ENCODE results near the gene TMEM9B. TPM values are rescaled to one million over a fixed set of nuclear protein-coding genes. Genes with fewer than 3 reads are reported as not detected.

Gene TMEM9B
- polyA plus RNA-seq, 1 of the 3 experiments (the other 2 are of a cell fraction): 21.8 TPM

DNA sequence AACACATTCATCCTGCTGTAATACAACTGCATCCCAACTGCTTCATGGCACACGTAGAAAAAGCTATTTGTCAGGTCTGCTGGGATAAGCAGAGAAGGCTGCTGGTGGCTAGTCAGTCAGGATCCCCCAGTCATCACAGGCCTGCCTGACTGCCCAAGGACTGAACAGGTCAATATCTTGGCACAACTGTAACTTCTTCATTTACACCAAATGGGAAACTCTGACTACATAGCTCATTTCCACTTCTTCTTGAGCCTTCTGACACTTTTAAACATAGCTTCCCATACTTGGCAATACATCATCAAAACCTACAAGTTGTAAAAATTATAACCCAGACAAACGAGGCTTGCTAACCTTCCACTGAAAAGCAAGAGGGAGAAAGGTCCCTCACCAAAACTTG lies 2.8 kb downstream of the TMEM9B start:
- POLR2A ChIA-PET: no interaction called here
- no peak overlapping the region for H3K4me3 ChIP-seq (ENCODE audit: low read depth in 2 of 2, low read length in 1 of 2)
- H3K27me3 ChIP-seq (ENCODE audit: insufficient read depth): no peaks in the 10 kb centered on the region
- H3K9me3 ChIP-seq: no peaks in the 10 kb centered on the region
- H3K9me2 ChIP-seq: no peaks in the 10 kb centered on the region
- DNase-seq: no peak
- peaks cover 73% of the 10 kb centered on the region for H3K79me2 ChIP-seq (ENCODE audit: insufficient read depth)
- H3K4me1 ChIP-seq (ENCODE audit: control insufficient read depth in 1 of 2, insufficient read depth in 2 of 2, low read depth in 1 of 2, low read length in 1 of 2): peaks cover 12 to 13% of the 10 kb centered on the region in 2 experiments; a peak in 3 of 4 replicates
- WGBS (ENCODE audit: low lambda C conversion rate): 76% methylated on average over 2 of the region's 2 CpGs
- H3K27ac ChIP-seq (ENCODE audit: low read depth in 2 of 2, low read length in 1 of 2): no peak overlapping the region
- H3F3A ChIP-seq (replicated peaks; ENCODE audit: insufficient read depth): peaks cover 5% of the 10 kb centered on the region
- no peak overlapping the region for H3K9ac ChIP-seq
- no peak overlapping the region for H2AFZ ChIP-seq (ENCODE audit: low read depth)
- no peaks in the 10 kb centered on the region for H4K20me1 ChIP-seq (ENCODE audit: insufficient read depth)
- CTCF ChIA-PET: interaction anchor here (0.9 to 1.3 kb wide), 4 partner anchors 46 to 545 kb away, joined by 3 to 4 read pairs (median 4); no protein-coding TSS in a partner anchor
- no peak for TF ChIP-seq GATA2 (CRISPR knock-in tag; IDR thresholded peaks at IDR 0.05)
- no peak for TF ChIP-seq FOXM1 (IDR thresholded peaks at IDR 0.05; ENCODE audit: low read depth)
- TF ChIP-seq, protein P1, sequence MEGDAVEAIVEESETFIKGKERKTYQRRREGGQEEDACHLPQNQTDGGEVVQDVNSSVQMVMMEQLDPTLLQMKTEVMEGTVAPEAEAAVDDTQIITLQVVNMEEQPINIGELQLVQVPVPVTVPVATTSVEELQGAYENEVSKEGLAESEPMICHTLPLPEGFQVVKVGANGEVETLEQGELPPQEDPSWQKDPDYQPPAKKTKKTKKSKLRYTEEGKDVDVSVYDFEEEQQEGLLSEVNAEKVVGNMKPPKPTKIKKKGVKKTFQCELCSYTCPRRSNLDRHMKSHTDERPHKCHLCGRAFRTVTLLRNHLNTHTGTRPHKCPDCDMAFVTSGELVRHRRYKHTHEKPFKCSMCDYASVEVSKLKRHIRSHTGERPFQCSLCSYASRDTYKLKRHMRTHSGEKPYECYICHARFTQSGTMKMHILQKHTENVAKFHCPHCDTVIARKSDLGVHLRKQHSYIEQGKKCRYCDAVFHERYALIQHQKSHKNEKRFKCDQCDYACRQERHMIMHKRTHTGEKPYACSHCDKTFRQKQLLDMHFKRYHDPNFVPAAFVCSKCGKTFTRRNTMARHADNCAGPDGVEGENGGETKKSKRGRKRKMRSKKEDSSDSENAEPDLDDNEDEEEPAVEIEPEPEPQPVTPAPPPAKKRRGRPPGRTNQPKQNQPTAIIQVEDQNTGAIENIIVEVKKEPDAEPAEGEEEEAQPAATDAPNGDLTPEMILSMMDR (IDR thresholded peaks at IDR 0.05): no peak
- no peak for TF ChIP-seq EP300 (IDR thresholded peaks at IDR 0.05; ENCODE audit: borderline replicate concordance in 1 of 2, low read depth in 1 of 2, low read length in 1 of 2)
- TF ChIP-seq, protein P2, sequence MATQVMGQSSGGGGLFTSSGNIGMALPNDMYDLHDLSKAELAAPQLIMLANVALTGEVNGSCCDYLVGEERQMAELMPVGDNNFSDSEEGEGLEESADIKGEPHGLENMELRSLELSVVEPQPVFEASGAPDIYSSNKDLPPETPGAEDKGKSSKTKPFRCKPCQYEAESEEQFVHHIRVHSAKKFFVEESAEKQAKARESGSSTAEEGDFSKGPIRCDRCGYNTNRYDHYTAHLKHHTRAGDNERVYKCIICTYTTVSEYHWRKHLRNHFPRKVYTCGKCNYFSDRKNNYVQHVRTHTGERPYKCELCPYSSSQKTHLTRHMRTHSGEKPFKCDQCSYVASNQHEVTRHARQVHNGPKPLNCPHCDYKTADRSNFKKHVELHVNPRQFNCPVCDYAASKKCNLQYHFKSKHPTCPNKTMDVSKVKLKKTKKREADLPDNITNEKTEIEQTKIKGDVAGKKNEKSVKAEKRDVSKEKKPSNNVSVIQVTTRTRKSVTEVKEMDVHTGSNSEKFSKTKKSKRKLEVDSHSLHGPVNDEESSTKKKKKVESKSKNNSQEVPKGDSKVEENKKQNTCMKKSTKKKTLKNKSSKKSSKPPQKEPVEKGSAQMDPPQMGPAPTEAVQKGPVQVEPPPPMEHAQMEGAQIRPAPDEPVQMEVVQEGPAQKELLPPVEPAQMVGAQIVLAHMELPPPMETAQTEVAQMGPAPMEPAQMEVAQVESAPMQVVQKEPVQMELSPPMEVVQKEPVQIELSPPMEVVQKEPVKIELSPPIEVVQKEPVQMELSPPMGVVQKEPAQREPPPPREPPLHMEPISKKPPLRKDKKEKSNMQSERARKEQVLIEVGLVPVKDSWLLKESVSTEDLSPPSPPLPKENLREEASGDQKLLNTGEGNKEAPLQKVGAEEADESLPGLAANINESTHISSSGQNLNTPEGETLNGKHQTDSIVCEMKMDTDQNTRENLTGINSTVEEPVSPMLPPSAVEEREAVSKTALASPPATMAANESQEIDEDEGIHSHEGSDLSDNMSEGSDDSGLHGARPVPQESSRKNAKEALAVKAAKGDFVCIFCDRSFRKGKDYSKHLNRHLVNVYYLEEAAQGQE (IDR thresholded peaks at IDR 0.05; ENCODE audit: low read depth, low read length): no peak
- TF ChIP-seq, protein P3, sequence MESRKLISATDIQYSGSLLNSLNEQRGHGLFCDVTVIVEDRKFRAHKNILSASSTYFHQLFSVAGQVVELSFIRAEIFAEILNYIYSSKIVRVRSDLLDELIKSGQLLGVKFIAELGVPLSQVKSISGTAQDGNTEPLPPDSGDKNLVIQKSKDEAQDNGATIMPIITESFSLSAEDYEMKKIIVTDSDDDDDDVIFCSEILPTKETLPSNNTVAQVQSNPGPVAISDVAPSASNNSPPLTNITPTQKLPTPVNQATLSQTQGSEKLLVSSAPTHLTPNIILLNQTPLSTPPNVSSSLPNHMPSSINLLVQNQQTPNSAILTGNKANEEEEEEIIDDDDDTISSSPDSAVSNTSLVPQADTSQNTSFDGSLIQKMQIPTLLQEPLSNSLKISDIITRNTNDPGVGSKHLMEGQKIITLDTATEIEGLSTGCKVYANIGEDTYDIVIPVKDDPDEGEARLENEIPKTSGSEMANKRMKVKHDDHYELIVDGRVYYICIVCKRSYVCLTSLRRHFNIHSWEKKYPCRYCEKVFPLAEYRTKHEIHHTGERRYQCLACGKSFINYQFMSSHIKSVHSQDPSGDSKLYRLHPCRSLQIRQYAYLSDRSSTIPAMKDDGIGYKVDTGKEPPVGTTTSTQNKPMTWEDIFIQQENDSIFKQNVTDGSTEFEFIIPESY (IDR thresholded peaks at IDR 0.05; ENCODE audit: borderline replicate concordance, low read depth): no peak
- no peak for TF ChIP-seq ELF1 (IDR thresholded peaks at IDR 0.05)
- no peak for TF ChIP-seq TCF12 (IDR thresholded peaks at IDR 0.05)
- TF ChIP-seq SMC3 (IDR thresholded peaks at IDR 0.05; ENCODE audit: low read depth, low read length): no peak
- peaks cover 4 to 7% of the 10 kb centered on the region in 2 experiments for H3K36me3 ChIP-seq (replicated peaks in 1 of 2; ENCODE audit: control insufficient read depth in 1 of 2, insufficient read depth in 2 of 2, low read length in 1 of 2)
- no peak overlapping the region for H3K4me2 ChIP-seq
